GM19438 (cell line): ENCODE data around the gene PRKCQ.
"Not testable (repeated sequence)": the region's sequence is repeated elsewhere in the genome, so short reads cannot be mapped to it uniquely, and the experiment has no call there.

Source experiments
- ATAC-seq: cut with Tn5 transposase; IDR thresholded peaks from one replicate; pipeline ENCODE4 v1.9.1; 2021; ENCODE audit warnings: low read depth; ENCODE audit not compliant: unreplicated experiment

Gene PRKCQ

DNA sequence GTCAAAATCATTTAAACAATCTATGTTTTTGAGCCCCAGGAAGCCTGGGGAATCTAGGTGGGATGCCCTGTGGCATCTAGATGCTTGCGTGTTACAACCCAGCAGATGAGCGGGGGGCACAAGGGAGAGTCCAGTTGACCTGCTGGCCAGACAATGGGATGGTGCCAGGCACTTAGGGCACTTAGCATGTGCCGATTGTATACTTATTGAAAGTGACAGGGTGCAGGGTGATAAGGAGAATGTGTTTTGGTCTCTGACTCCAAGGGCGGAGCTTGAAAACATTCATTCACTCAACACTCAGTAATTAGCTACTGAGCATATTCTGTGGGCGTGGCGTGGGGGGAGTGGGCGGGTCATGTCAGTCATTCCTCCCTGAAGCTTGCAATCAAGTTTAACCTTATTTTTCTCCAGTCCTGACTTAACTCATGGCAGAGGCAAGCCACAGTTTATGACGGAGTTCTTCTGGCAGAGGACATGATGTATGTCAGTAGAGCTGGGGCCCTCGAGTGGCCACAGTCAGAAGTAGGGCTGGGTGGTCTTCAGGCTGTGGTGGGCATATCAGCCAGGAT, 115.1 kb downstream of the PRKCQ start:
- ATAC-seq, result no peak

DNA sequence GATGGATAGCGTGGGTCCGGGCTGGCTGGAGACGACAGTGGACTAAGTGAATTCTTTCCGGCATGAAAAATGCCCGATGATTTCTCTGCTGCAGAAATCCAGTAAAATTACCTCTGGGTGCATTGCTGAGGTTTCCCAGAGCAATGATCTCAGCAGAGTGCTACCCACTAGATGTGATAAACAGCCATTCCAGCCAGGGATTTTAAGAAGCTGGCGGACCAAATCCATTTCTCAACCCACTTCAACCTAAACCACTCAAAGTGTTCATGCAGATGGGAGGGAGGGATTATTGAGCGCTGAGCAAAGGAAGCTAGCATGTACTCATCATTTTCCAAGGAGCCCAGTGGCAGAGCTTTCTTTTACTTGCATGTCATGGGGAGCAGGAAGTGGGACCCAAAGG, 116.7 kb downstream of the PRKCQ start:
- ATAC-seq, result no peak

DNA sequence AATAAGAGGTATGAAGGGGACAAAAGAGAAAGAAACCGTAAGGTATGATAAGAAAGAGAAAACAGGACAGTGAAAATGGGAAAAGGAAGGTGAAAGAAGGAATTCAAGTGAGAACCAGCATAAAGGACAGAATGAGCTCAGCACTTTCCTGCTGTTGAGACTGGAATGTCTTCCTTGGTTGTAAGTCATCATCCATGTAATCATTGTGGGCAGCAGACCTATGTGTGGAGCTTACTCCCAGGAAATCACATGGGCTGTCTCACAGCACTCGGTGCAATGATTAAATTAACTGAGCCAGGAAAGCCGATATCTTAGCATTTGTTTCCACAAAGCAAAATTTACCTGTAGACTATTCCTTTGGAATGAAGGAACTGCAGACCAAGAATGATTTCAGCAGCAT, 118.1 kb downstream of the PRKCQ start:
- no peak for ATAC-seq

DNA sequence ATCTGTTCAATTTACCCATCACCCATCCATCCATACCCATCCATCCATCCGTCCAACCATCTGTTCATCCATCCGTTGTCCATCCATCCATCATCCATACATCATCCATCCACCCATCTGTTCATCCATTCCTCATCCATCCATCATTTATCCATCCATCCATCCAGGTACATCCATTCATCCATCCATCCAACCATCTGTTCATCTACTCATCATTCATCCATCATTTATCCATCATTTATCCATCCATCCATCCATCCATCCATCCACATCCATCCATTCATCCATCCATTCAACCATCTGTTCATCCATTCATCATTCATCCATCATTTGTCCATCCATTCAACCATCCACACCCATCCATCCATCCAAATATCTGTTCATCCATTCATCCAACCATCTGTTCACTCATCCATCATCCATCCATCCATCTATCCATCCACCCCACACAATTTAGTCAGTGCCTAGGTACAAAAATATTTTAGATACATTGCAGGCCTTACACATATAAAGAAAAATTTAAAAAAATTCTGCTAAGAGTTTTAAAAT, 119.1 kb downstream of the PRKCQ start:
- no peak for ATAC-seq

DNA sequence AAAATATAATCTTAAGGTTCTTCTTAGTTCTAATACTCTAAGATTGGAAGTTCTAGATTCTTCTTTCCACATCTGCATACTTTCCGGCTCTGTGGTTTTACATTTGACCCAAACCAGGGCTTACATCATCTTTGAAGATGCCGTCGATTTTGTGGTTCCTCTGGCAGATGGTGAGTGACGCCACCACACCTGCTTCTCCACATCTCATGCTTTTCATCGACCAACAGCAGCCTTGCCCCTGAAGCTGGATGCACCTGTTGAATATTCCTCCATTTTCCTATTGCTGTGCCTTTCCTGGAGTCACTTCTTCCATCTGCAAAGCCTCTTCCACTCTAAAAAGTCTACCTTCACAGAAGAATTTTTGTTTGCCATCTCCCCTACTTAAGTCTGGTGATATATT, 121.3 kb downstream of the PRKCQ start:
- ATAC-seq, result no peak

DNA sequence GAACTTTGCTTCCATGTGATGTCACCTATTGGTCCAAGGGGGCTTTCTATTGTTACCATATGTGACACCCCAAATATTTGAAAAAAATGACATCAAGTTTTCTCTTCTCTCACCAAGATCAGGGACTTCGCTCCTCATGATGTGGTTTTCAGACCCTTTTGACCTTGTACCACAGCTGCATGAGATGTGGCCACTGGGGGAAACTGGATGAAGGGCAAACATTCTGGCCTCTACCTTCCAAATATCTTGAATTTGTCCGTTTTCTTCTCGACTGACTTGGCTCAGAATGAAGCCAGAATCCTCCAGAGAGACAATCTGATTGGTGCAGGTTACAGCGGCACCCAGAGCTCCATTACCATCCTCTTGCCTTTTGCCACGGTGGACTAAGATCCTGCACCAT, 122.7 kb downstream of the PRKCQ start:
- ATAC-seq, result no peak

DNA sequence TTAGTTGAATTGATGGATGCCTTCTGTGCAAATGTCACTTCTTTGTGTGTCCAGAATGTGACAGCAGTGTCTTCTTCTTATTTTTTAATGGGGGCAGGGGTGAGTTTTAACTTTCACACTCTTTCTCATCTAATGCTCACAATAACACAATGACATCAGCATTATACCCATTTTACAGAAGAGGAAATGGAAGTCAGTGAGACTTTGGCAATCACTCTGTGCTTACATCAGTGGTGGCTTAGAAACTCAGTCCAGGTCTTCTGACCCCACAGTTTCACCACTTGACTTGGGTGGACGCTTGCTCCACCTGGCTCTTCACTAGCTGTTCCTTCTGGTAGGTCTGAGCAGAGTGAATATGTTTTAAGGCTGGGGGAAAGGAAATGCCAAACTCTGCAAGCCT, 124.0 kb downstream of the PRKCQ start:
- ATAC-seq, result no peak

DNA sequence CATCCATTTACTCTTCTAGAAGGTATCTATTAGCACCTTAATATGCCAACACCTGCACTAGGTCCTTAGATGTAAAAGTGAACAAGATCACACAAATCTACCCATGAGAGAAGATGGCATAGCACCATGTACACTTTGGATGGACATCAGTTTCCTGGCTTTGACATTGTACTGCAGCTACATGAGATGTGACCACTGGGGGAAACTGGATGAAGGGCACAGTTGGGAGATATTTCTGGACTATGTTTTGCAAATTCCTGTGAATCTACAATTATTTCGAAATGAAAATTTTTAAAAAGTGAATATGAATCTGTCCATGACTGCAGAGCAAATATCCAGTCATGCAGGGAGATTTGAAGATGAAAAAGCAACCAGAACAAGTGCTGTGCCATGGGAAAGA, 124.5 kb downstream of the PRKCQ start:
- no peak for ATAC-seq

DNA sequence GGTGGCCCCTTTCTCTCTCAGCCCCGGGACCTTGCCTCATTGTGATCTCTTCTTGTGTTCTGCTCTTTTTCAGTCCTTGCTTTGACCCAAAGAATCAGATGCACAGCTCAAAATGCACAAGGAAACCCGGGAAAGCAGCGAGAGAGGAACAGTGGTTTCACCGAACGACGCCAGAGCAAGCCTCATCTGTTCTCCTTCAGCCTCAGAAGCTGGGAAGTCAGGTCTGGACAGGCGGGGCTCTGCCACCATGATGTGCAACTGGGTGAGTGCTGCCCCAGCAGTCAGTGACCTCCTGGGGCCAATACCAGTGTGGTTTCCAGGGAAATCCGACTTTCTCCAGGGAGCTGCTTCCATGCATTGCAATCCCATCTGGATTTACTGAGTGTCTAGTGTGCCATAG, 133.4 kb downstream of the PRKCQ start:
- ATAC-seq, result no peak

DNA sequence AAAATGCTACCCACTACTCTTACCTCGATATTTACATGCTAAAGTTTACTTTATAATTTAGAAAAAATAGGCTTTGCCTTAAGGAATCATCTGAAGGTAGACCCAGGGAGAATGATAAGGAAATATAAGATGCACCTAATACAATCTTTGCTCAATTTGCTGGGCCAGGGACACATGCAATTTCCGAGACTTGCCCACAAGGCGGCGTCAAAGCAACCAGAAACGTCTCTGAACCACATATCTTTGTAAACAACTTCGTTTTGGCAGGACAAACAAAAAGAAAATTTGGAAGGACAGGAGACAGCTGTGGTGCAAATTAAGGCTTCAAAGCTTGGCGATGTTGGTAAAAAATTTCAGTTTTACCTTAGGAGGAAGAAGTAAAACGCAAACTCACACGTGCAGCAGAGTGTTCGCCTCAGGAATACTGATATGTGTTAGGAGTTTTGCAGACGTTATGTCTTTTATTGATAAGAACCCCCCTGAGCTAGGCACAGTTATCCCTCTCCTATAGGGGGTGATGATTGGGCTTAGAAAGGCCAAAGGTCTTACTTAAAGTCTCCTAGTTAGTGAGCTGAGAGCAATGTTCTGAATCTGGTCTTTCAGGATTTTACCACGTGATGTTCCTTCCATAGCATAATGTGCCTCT, 134.3 kb downstream of the PRKCQ start:
- no peak for ATAC-seq

DNA sequence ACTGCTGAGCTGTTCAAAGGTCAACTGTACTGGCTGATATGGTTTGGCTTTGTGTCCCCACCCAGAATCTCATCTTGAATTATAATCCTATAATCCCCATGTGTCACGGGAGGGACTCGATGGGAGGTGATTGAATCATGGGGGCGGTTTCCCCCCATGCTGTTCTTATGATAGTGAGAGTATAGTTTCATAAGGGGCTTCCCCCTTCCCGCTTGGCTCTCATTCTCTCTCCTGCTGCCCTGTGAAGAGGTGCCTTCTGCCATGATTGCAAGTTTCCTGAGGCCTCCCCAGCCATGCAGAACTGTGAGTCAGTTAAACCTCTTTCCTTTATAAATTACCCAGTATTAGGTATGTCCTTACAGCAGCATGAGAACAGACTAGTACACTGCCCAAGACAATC, 140.2 kb downstream of the PRKCQ start:
- ATAC-seq, result not testable (repeated sequence)

DNA sequence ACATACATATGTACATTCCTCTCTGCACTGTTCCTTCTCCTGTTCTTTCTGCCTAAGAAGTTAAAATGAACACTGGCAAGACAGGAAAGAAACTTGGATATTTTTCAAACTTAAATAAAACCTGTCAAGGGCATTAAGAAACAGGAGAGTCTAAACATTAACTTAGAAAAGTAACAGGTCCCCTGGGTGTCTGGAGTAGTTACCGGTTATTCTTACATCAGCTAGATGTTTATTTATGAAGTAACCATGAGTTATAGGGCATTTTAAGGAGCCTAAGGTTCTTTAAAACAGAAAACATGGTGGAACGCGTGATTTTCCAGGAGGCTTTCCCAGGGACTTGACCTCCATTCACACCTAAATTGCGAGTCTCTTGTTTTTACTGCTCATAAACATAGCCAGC, 148.2 kb downstream of the PRKCQ start:
- no peak for ATAC-seq

DNA sequence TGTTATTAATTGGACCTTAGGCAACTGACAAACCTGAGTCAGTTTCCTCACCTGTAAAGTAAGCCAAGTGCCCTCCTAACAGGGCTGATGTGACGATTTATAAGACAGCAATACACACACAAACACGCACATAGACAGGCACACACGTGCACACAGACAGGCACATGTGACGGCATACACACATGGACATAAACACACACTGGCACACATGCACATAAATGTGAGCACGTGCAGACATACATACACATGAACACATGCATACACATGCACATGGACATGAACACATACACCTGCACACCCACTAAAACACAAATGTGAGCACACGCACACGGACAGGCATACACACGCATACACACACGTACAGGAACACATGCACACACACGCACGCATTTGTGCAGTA, 148.9 kb downstream of the PRKCQ start:
- no peak for ATAC-seq

DNA sequence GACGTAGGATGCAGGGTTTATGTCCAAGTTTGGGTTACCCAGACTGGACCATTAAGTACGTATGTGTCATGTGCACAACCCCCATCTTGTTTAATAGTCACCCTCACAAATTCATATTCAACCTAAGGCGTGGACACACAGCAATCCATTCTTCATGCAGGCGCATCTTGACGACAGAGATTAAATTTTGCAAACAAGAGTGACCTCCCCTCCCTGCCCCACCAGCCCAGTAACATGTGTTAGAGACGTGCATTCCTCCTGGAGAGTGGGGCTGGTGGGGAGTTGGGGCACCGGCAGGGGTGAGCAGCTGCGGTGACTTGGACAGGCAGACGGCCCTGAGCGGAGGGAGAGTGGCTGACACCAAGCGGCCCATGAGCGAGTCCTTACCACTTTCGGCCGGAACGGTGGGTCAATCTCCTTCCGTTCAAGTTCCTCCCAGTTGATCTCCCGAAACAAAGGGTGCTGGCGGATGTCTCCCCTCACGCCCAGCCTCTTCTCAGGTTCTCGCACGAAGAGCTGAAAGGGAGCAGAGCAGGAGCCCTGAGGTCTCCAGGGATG, 149.6 kb downstream of the PRKCQ start:
- ATAC-seq, result no peak

DNA sequence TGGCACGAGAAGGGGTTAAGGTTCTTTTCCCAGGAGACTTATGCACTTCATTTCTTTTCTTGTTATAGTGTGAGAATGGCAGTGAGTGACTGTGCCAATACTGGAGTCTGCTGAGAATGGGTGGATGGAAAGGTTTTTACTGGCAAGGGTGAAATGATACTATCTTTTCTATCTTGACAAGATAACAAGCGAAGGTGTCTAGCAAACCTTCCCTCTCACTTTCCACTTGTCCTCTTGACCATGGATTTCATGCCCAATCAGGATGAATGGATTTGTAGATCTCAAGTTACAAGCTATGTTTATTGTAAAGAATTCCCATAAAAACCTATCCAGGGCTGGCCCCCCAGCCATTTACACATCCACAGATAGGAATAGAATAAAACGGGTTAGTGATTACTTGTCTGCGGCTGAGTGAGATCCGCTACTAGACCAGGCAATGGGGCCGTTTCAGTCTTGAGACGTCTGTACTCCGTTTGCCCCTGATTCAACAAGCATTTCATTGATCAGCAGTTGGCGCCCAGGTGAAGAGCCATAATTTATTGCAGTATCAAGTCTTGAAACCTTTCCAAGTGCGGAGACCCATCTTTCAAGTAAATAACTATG, 152.6 kb downstream of the PRKCQ start:
- ATAC-seq, result no peak

DNA sequence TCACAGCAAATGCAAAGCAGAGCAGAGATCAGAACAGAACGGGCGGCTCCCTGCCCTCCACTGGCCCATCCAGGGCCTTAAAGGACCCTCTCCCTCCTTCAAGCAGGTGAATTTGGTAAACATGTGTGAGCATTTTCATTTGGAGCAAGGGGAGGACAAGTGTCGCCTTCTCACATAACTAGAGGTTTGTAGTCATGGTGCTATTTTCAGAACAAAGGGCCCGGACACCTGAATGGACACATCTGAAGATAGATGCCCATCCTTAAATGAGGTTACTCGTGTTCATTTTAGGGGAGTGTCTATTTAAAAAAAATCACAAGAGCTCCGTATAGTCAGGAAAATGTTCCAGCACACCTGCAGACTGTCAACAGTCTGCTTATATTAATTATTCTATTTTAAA, 153.8 kb downstream of the PRKCQ start:
- ATAC-seq, result no peak

DNA sequence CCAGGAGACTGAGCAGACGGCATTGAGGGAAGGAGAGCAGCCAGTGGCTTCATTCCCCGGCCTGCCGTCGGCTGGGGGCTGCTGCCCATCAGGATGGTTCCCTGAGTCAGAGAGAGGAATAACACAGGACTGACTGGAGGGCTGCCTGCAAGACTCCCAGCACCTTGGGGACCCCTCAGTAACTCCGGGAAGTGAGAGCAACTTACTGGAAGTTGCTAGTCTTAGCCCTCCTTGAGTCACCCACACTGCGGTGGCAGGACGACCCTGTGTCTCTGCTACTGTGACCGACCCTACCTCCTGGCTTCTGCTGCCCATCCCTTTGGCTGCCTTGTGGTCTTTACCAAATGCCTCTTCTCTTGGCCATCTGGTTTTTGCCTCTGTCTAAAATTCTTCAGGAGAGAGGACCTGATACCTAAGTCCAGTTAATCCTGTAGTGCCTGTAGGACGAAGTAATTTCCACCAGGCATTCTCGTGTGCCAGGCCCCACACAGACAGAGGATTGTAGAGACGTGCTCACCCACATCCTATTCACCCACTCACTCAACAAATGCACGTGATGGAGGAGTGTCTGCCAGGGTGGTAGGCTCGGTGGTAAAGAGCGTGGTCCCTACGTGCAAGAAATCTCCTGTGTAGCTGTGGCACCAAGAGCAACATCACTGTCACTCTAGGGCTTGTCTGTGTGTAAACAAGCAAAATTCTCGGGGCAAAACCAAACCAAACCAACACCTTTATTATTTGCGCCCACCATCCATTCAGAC, 156.5 kb downstream of the PRKCQ start:
- ATAC-seq, result no peak

DNA sequence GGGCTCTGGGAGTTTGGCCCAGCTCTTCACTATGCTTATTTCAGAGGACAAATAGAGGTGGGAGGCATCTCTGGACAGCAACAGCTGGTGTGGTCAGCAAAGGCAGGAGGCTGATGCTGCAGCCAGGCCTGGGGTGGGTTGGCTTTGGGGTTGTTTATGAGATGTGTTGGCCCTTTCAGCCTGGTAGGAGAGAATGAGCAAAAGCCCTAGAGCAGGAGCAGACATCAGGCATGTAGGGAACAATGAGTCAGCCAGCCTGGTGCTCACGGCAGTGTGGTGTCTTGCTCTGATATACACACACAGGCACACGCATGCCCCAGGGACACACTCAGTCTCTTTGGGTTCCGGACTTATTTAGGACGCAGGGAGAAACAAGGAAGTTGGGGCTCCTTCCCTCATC, 157.1 kb downstream of the PRKCQ start:
- no peak for ATAC-seq

DNA sequence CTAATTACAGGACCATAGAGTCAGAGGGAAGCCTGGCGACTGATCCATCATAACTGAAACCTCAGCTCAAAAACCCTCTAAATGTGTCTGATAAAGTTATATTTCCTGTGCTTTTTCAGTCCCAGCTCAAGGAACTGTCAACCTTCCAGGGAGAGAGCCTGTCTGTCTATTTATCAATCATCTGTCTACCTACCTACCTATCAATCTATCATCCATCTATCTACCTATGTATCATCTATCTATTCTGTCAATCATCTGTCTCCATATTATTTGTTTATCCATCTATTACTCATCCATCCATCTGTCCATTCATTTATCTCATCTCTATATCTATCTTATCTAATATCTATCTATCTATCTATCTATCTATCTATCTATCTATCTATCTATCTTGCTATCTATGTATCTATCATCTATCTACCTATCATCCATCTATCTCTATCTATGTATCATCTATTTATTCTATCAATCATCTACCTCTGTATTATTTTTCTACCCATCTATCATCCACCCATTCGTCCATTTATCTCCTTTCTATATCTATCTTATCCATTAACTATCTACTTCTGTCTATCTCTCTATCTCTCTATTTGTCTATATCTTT, 161.4 kb downstream of the PRKCQ start:
- no peak for ATAC-seq

DNA sequence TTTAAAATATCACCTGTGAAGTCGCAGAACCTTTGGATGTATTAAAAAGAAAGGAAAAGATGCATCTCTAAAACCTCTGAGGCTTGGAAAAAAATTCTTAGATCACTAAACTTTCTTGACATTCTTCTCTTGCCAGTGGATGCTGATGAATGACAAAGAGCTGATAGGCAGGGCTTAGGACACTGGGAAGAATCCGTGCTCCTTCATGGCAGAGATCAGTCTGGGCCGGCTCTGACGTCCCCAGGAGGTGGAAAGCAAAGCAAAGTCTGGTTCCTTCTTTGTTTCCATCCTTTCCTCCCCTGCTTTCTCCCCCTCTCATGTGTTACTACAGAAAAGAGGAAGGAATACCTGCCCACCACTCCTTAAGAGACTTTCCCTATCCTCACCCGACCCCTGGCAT, 161.9 kb downstream of the PRKCQ start:
- ATAC-seq, result no peak
